NCI-H748 (cell line): ENCODE results near the gene FERMT1.
"Not testable (repeated sequence)": the region's sequence is repeated elsewhere in the genome, so short reads cannot be mapped to it uniquely, and the experiment has no call there.

Experiments
- DNase-seq: peaks from one replicate; lab custom pipeline; 2025; ENCODE audit not compliant: unreplicated experiment; lab: John Stamatoyannopoulos, UW

The FERMT1 gene

GRCh38 chr20:6041808-6042265, 81.0 kb downstream of the FERMT1 start:
- no peak for DNase-seq

- DNase-seq, result no peak
Observed at GRCh38 chr20:6040958-6041807, 81.6 kb downstream of the FERMT1 start.

GRCh38 chr20:6040540-6040939, 82.3 kb downstream of the FERMT1 start:
- DNase-seq, result no peak

GRCh38 chr20:6039766-6040165, 83.1 kb downstream of the FERMT1 start:
- no peak for DNase-seq

- DNase-seq, result no peak
Observed at GRCh38 chr20:6038256-6038655, 84.6 kb downstream of the FERMT1 start.

GRCh38 chr20:6037082-6037481, 85.7 kb downstream of the FERMT1 start:
- no peak for DNase-seq

- DNase-seq, result no peak
Observed at GRCh38 chr20:6036213-6036612, 86.6 kb downstream of the FERMT1 start.

GRCh38 chr20:6034134-6034969, 88.5 kb downstream of the FERMT1 start:
- no peak for DNase-seq

- DNase-seq, result not testable (repeated sequence)
Observed at GRCh38 chr20:6032907-6033306, 89.9 kb downstream of the FERMT1 start.

- no peak for DNase-seq
Observed at GRCh38 chr20:6030453-6031080, 92.3 kb downstream of the FERMT1 start.

GRCh38 chr20:6029538-6029937, 93.3 kb downstream of the FERMT1 start:
- DNase-seq, result no peak

- no peak for DNase-seq
Observed at GRCh38 chr20:6028818-6029217, 94.0 kb downstream of the FERMT1 start.

- DNase-seq, result no peak
Observed at GRCh38 chr20:6026051-6026450, 96.8 kb downstream of the FERMT1 start.
